GM20431 (cell line): Measurements from ENCODE around the gene SLX4.
"Not testable (repeated sequence)": the region's sequence is repeated elsewhere in the genome, so short reads cannot be mapped to it uniquely, and the experiment has no call there.

Experiments
- in situ Hi-C: fragments of 300-500 bp; cut with MseI, MboI; formaldehyde crosslinking; loops from one replicate; pipeline ENCODE4 v1.15.0; 2020; ENCODE audit warnings: low sequenced_read_pairs; ENCODE audit not compliant: unreplicated experiment

The SLX4 gene

DNA sequence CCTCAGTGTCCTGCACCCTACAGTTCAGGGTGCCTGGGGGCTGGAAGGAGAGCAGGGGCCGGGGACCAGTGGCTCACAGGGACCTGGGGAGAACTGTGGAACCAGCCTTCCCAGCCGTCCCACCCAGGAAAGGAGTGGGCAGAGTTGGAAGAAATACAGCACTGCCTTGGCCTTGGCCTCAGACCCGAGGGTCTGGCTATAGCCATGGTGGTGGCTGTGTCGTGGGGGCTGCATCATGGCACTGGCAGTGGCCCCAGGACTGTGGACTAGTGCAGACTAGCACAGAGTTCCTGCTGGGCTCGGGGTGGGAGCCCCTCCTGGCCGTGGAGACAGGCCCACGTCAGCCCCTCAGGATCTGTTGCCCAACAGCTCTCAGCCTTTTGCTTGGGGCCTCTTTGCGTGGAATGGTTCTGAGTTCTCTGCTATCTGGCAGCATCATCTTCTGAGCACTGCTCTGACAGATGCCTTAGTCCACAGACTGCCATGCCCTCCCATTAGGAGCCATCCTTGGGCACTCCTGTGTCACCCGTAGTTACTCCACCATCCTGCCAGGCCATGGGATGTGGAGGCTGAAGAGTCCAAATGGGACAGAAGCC is 30.5 kb upstream of the SLX4 start:
- in situ Hi-C loops = no loop called here

DNA sequence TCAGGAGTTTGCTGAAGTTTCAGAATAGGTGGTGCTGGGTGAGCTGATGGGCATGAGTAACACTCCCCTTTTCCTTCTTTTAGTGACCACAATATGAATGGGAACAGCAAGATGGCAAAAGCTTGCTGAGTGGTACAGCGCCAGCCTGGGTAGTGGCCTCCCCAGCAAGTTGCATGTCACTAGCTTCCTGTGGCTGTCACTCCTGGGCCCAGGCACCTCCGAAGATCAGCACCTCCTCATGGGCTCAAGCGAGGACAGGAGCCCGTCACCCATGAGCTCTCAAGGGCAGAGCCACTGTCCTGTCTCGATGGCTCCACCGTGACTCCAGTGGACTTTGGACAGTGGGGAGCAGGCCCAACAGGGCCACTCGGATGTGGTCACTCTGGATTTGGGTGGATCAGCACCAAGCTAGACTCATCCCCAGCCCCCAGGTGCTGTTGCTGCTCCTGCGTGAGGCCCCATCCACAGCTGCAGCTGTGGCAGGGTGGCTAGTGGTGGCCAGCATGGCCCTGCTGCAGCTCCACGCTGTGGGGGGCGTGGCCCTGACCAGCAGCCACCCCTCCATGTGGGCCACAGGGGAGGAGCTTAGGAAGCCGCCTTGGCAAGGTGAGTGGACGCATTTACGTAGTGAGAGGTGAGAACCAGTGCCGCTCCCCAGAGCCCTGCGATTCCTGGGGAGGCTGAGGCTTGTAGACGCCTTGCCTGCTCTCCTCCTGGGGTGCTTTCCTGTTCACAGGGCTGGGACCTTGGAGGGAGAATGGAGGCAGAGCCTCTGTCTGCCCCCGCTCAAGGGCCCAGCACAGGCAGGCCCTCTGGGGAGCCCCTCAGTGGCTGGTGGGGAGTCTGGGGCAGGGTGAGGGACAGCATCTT is 29.5 kb upstream of the SLX4 start:
- in situ Hi-C loops = no loop called here

DNA sequence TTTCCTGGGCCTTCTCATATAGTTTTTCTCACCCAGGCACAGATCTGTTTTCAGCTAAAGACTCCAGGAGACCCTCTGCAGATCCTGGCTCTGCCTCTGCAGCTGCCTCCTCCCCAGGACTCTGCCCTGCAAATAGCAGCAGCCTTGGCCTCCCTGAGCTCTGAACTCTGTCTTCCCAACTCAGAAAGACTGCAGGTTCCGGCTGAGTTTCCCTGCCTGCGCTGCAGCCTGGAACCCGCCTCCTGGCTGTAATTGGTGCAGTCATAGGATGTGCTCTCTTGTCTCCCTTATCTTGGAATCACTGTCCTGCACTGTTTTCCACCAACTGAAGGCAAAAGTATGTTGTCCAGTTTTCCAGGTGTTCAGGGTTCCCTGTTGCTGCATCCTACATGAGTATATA is 28.8 kb upstream of the SLX4 start:
- in situ Hi-C loops = no loop called here

DNA sequence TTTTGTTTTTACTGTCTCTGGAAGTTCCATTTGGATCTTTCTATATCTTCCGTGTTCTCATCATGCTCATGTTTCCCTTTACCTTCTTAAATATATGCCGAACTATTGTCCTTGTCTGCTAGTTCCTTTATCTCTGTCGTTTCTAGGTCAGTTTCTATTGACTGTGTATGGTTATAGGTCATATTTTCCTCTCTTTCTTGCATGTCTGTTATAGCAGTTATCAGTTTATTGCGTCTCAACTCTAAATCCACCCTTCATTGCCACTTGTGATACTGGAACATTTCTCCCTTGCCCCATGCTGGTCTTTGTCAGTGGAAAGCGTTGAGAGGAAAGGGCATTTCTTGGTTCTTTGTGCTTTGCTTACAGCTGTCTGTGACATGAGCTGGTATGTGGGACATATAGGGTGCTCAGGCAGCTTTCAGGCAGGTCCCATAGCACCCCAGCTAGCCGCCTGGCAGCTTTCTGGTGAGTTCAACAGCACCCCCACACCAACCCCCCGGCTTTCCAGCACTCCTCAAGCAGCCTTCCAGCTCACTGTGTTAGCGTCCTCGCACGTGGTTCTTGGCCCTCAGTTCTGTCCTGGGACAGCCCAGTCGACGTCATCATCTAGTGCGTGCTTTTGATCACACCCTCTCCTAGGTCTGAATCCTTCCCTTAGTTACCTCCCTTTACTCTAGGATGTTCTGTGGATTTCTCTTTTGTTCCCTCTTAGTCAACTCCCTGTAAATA is 27.7 kb upstream of the SLX4 start:
- in situ Hi-C loops = no loop called here

DNA sequence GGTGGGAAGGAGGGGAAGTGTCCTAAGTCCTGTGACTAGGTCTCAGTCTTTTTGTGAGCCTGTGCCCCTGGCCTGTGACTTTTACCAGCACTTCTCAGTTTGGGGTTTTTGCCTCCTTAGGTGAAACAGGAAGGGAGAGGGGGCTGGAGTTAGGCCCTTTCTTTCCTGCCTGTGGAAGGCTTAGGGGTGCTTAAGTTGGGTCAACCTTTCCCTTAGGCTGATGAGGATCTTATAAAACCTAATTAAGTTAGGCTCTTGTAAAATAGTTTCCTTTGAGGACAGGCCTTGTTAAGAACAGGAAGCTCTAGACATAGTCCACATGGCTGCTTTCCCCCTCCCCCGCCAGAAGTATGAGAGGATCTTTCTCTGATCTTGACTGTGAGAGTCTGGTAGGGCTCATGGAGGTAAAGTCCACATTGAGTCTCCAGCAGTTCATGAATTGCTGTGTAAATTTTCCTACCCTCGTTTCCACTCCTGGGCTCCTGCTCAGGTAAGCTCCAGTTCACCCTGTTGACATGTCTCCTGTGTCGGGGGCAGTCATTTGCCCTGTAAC is 26.0 kb upstream of the SLX4 start:
- in situ Hi-C loops = no loop called here

DNA sequence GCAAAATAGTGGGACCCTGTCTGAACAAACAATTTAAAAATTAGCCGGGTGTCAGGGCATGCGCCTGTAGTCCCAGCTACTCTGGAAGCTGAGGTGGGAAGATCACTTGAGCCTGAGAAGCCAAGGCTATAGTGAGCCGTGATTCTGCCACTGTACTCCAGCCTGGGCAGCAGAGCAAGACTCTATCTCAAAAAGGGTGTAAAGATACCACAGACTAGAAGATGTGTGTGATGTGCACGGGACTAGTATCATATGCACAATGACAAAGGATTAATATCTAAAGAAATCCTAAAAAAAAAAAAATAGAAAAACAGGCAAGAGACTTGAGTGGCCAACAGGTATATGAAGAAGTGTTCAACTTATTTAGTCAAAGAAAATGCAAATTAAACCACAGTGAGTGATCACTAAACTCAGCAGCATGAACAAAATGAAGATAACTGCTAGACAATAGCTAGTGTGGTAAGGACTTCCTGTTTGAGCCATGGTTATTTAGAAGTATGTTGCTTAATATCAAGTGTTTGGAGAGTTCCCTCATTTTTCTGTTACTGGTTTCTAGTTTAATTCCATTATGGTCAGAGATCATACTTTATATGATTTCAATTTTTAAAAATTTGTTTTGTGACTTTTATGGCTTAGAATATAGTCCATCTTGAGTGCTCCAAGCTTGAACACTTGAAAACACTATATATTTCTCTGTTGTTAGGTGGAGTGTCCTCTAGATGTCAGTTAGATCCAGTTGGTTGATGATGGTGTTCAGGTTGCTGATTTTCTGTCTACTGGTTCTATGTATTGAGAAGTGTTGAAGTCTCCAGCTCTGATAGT is 14.7 kb upstream of the SLX4 start:
- in situ Hi-C loops = no loop called here

DNA sequence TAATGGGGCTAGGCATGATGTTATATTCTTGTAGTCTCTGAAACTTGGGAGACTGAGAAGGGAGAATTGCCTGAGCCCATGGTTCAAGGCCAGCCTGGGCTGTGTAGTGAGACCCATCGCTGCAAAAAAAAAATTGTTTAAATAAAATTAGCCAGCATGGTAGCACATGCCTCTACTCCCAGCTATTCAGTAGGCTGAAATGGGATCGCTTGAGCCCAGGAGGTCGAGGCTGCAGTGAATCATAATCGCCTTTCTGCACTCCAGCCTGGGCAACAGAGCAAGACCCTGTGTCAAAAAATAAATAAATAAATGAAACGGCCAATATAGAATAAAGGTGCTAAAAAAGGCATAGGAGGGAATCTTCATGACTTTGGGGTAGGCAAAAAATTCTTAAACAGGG is 13.9 kb upstream of the SLX4 start:
- in situ Hi-C loops = no loop called here

DNA sequence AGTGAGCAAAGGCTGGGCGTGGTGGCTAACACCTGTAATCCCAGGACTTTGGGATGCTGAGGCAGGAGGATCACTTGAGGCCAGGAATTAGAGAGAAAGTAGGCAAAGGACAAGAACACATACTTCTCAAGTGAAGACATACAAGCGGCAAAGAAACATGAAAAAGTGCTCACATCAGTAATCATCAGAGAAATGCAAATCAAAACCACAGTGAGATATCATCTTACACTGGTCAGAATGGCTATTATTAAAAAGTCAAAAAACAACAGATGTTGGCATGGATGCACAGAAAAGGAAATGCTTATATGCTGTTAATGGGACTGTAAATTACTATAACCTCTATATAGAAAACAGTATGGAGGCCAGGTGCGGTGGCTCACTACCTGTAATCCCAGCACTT is 12.2 kb upstream of the SLX4 start:
- in situ Hi-C loops = no loop called here

DNA sequence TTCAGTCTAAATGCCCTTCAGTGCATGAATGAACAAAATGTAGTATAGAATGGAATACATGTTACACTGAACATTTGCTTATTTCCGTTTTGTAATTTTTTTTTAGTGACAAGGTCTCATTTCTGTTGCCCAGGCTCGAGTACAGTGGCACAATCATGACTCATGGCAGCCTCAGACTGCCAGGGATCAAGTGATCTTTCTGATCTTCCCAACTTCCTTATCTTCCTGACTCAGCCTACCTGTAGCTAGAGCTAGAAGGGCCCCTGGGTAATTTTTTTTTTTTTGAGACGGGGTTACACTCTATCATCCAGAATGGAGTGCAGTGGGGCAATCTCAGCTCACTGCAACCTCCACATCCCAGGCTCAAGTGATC is 7.3 kb upstream of the SLX4 start:
- in situ Hi-C loops = no loop called here

DNA sequence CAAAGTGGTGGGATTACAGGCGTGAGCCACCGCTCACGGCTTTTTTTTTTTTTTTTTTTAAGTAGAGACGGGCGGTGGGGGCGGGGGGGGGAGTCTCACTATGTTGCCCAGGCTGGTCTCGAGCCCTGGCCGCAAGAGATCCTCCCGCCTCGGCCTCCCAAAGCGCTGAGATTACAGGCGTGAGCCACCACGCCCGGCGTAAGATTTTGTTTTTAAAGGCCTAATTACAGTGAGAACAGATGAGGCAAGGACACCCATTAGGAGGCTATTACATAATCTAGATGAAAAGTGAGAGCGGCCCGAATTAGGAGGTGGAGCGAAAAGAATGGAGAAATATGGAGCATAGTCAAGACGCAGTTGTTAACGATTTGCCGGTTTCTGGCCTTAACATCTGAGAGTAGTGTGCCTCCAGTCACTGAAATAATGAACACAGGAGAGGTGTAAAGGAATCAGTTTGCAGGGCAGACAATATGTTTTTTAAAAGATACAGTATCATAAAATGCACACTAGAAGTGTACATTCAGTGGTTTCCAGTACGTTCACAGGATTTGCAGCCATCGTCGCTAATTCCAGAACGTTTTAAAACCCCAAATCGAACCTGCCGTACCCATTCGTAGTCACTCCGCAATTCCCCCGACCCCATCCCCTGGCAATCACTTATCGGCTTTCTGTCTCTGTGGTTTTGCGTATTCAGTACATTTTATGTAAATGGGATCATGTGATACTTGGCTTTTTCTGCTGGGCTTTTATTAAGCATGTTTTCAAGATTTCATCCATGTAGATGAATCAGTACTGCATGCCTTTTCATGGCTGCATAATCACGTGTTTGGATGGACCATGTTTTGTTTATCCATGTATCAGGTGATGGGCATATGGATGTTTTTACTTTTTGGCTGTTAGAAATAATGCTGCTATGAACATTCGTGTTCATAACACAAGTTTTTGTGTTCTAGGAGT is 1.4 kb upstream of the SLX4 start:
- in situ Hi-C loops = no loop called here

DNA sequence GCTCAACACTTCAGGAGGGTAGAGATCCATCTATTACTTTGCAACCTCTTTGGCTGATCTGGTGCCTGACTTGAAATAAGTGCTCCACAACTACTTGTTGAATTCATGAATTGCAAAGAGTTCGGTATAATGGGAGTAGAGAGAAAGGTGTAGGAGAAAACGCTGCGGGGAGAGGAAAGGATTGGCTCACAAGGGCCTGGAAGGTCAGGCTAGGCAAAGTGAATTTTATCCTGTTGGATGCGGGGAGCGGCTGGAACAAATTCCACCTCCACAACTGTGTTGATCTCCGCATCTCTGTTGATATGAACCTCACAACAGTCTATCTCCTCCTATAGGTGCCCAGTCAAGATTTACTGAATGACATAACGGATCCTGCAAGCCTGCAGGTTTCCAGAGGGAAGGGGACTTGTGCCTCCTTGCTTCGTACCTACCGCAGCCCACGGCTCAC is 684 bp downstream of the SLX4 start:
- in situ Hi-C loops = no loop called here

DNA sequence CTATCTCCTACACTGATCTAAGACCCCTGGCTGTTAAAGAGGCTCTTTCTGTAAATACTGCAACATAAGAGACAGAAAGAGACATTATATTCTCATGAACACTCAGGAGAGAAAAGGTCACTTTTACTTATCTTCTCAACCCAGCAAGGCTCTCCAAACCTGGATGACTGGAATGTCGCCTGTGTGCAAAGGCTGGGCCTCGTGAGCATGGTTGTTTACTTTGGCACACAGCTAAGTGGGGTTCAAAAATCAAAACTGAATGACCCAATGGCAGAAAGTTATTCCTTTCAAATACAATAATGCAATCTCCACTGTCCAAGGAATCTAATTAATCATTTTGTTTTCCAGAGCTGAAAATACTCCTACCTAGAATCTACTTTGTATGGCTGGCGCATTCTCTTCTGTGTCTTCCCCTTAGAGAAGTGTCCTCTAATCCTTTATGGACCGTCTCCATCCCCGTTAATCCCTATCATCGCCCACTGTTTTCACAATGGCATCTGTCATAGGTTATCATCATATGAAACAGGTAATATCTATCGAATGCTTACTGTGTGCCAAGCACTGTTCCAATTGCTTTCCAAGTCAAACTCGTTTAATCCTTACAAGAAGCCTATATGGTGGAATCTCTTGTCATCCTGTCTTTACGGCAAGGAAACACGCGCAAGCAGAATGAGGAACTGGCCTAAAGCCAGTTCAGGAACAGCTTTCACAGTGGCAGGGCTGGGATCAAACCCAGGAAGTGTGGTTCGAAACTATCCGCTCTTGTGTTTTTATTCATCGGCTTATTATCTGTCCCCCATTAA is 1.3 kb downstream of the SLX4 start:
- in situ Hi-C loops = no loop called here

DNA sequence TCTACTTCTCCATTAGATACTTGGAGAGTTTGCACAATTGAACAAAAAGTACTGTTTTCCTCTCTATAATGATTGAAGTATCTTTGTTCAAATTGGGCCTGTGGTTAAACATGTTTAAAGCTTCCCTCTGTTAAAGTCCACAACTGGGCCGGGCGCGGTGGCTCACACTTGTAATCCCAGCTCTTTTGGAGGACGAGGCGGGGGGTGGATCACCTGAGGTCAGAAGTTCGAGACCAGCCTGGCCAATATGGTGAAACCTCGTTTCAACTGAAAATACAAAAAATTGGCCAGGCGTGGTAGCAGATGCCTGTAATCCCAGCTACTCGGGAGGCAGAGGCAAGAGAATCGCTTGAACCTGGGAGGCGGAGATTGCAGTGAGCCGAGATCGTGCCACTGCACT is 2.4 kb downstream of the SLX4 start:
- in situ Hi-C loops = not testable (repeated sequence)

DNA sequence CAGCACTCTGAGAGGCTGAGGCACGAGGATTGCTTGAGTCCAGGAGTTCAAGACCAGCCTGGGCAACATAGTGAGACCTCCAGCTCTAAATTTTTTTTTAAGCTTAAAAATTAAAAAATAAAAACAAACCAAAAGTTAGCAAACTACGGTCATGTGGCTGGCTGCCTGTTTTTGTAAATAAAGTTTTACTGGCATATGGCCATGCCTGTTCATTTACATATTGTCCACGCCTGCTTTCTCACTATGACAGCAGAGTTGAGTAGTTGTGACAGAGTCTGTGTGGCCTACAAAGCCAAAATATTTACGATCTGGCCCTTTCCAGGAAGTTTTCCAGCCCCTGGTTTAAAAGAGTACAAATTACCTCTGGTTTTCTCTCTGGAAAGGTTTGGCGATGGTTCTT is 3.3 kb downstream of the SLX4 start:
- in situ Hi-C loops = no loop called here

DNA sequence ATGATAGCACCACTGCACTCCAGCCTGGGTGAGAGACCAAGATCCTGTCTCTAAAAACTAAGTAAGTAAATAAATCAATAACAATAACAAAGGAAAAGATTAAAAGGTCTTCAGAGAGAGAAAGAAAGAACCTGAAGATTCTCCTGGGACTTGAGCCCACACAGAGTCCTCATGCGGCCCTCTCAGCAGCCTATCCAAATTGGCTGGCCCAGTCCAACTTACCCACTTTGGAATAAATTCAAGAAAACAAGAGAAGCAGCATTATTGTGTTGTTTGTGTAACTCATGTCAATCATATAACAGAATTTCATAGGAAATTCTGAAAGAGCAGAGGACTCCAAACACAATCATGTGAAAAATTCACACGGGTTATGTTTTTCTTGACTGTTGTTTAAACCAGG is 3.8 kb downstream of the SLX4 start:
- in situ Hi-C loops = no loop called here

DNA sequence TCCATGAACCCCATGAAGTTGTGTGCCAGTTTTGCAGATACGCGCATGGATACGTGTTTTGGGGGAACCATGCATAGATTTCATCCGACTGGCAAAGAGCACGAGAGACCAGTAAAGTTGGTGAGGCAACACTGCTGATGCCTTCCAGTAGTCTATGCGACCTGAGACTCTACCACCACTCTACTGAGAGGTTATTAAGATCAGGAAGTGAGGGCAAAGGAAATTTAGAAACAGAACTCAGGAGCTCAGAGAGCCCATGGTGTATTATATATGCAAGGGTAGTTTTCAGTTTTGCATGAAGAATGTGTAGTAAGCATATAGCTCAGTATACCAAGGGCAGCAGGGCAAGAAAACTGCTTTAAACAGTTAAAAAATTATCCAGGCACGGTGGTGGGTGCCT is 4.2 kb downstream of the SLX4 start:
- in situ Hi-C loops = no loop called here

DNA sequence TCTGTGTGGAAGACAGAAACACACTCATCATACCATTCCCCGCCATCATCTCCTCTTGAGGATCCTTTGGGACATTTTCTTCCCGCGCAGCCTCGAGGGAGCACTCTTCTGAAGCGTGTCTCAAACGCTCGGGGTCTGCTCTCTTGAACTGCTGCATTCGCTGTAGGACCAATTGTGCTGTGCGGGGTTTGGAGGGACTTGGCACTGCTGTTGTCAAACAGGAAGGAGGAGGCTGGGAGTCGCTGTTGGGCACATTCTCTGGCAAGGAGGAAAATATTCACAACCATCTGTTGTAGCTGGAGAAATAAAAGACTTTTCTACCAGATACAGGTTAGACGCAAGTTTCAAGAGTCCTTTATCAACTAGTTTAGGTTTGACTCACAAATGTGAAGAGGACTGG is 5.0 kb downstream of the SLX4 start:
- in situ Hi-C loops = no loop called here

DNA sequence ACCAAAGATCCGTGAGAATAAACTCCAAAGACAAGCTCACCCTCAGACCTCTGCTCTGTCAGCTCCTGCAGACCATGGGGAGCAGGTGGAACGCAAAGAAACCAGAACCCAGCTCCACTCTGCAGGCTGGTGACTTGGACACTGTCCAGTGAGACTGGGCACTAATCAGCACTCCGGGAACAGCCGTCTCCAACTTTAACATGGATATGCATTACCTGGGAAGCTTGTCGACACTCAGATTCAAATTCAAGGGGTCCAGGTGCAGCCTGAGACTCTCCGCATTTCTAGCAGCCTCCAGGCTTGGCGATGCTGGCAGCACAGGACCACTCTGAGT is 9.1 kb downstream of the SLX4 start:
- in situ Hi-C loops = no loop called here
